BLaER1 (cell line): ENCODE data around the gene NTHL1.
"Not testable (repeated sequence)": the region's sequence is repeated elsewhere in the genome, so short reads cannot be mapped to it uniquely, and the experiment has no call there.

Experiments
- H3K27ac ChIP-seq: shearing (Covaris generic); formaldehyde crosslinking; 2 replicates; pipeline ENCODE4 v1.8.1; 2022
- H3K27me3 ChIP-seq: shearing (Covaris generic); formaldehyde crosslinking; 2 replicates; pipeline ENCODE4 v1.8.1; 2022
- H3K36me3 ChIP-seq: shearing (Covaris generic); formaldehyde crosslinking; 2 replicates; pipeline ENCODE4 v1.8.1; 2022
- H3K4me1 ChIP-seq: shearing (Covaris generic); formaldehyde crosslinking; 2 replicates; pipeline ENCODE4 v1.8.1; 2022
- H3K4me2 ChIP-seq: shearing (Covaris generic); formaldehyde crosslinking; 2 replicates; pipeline ENCODE4 v1.8.1; 2022
- H3K4me3 ChIP-seq: shearing (Covaris generic); formaldehyde crosslinking; 2 replicates; pipeline ENCODE4 v1.8.1; 2022
- H3K9ac ChIP-seq: shearing (Covaris generic); formaldehyde crosslinking; 2 replicates; pipeline ENCODE4 v1.8.1; 2022
- H3K9me3 ChIP-seq: shearing (Covaris generic); formaldehyde crosslinking; 2 replicates; pipeline ENCODE4 v1.8.1; 2022
- H4K20me1 ChIP-seq: shearing (Covaris generic); formaldehyde crosslinking; 2 replicates; pipeline ENCODE4 v1.8.1; 2022
- Cebpa-rat ChIP-seq: shearing (Covaris generic); IDR thresholded peaks from 2 replicates; pipeline ENCODE4 v1.8.1; 2022

The NTHL1 gene

GRCh38 chr16:2038382-2039231, 9.0 kb downstream of the NTHL1 start:
- peak overlapping the region; percentile 69 for H3K9ac ChIP-seq
- H3K4me2 ChIP-seq, result peak overlapping the region; percentile 94

GRCh38 chr16:2037647-2038381, 9.8 kb downstream of the NTHL1 start:
- Histone ChIP-seq H3K27ac (peak overlapping the region; percentile 78), H4K20me1 (no peaks in the 10 kb centered on the region), H3K9me3 (no peaks in the 10 kb centered on the region), H3K27me3 (no peaks in the 10 kb centered on the region), H3K4me3 (no peak overlapping the region), H3K9ac (peak overlapping the region; percentile 50), H3K36me3 (peaks cover 13% of the 10 kb centered on the region), H3K4me2 (peak overlapping the region; percentile 94), H3K4me1 (peaks cover 98% of the 10 kb centered on the region)
- no peak for TF ChIP-seq Cebpa-rat

More at GRCh38 chr16:2038382-2039231, 9.0 kb downstream of the NTHL1 start:
- no peaks in the 10 kb centered on the region for H3K9me3 ChIP-seq
- peaks cover 13% of the 10 kb centered on the region for H3K36me3 ChIP-seq
- no peak overlapping the region; the same call in 1 of the 2 replicates for H3K4me3 ChIP-seq
- no peaks in the 10 kb centered on the region for H4K20me1 ChIP-seq
- TF ChIP-seq Cebpa-rat, result no peak
- H3K4me1 ChIP-seq, result peaks cover 98% of the 10 kb centered on the region
- no peaks in the 10 kb centered on the region for H3K27me3 ChIP-seq
- peak overlapping the region; percentile 82 for H3K27ac ChIP-seq

- no peak for TF ChIP-seq Cebpa-rat
- peak overlapping the region; percentile 78 for H3K27ac ChIP-seq
- H3K4me3 ChIP-seq, result no peak overlapping the region
- H3K27me3 ChIP-seq, result no peaks in the 10 kb centered on the region
- no peaks in the 10 kb centered on the region for H4K20me1 ChIP-seq
- H3K4me1 ChIP-seq, result peaks cover 100% of the 10 kb centered on the region
- peak overlapping the region; percentile 50; the same call in 1 of the 2 replicates for H3K9ac ChIP-seq
- H3K36me3 ChIP-seq, result peaks cover 13% of the 10 kb centered on the region
- peak overlapping the region; percentile 94 for H3K4me2 ChIP-seq
- no peaks in the 10 kb centered on the region for H3K9me3 ChIP-seq
Measured at GRCh38 chr16:2037115-2037514, 10.5 kb downstream of the NTHL1 start.

GRCh38 chr16:2036200-2036966, 11.3 kb downstream of the NTHL1 start:
- Histone ChIP-seq H3K4me1 (peaks cover 100% of the 10 kb centered on the region), H3K27ac (peak overlapping the region; percentile 78), H3K27me3 (no peaks in the 10 kb centered on the region), H3K9me3 (no peaks in the 10 kb centered on the region), H3K4me2 (peak overlapping the region; percentile 94), H4K20me1 (no peaks in the 10 kb centered on the region), H3K4me3 (peak overlapping the region; percentile 24; the same call in 1 of the 2 replicates), H3K9ac (peak overlapping the region; percentile 66), H3K36me3 (peaks cover 13% of the 10 kb centered on the region)
- TF ChIP-seq Cebpa-rat, result no peak

GRCh38 chr16:2035431-2036199, 12.0 kb downstream of the NTHL1 start:
- H3K27ac ChIP-seq, result peak overlapping the region; percentile 78
- no peaks in the 10 kb centered on the region for H3K9me3 ChIP-seq
- peak overlapping the region; percentile 24; the same call in 1 of the 2 replicates for H3K4me3 ChIP-seq
- H3K4me1 ChIP-seq, result peaks cover 100% of the 10 kb centered on the region
- TF ChIP-seq Cebpa-rat, result no peak
- peak overlapping the region; percentile 94 for H3K4me2 ChIP-seq
- H3K9ac ChIP-seq, result peak overlapping the region; percentile 66
- peaks cover 13% of the 10 kb centered on the region for H3K36me3 ChIP-seq
- no peaks in the 10 kb centered on the region for H4K20me1 ChIP-seq
- no peaks in the 10 kb centered on the region for H3K27me3 ChIP-seq

- no peaks in the 10 kb centered on the region for H4K20me1 ChIP-seq
- H3K27ac ChIP-seq, result peak overlapping the region; percentile 78
- no peaks in the 10 kb centered on the region for H3K9me3 ChIP-seq
- peak overlapping the region; percentile 66 for H3K9ac ChIP-seq
- no peaks in the 10 kb centered on the region for H3K27me3 ChIP-seq
- no peak for TF ChIP-seq Cebpa-rat
- peaks cover 17% of the 10 kb centered on the region for H3K36me3 ChIP-seq
- peak overlapping the region; percentile 94 for H3K4me2 ChIP-seq
- peak overlapping the region; percentile 14; the same call in 1 of the 2 replicates for H3K4me3 ChIP-seq
- H3K4me1 ChIP-seq, result peaks cover 100% of the 10 kb centered on the region
Measured at GRCh38 chr16:2034696-2035430, 12.8 kb downstream of the NTHL1 start.

GRCh38 chr16:2033909-2034695, 13.5 kb downstream of the NTHL1 start:
- H3K4me2 ChIP-seq, result peak overlapping the region; percentile 98
- peak overlapping the region; percentile 65 for H3K4me3 ChIP-seq
- not testable (repeated sequence) for H3K9me3 ChIP-seq, H4K20me1 ChIP-seq, H3K27me3 ChIP-seq
- H3K9ac ChIP-seq, result peak overlapping the region; percentile 78
- H3K4me1 ChIP-seq, result peaks cover 94% of the 10 kb centered on the region
- peaks cover 20% of the 10 kb centered on the region for H3K36me3 ChIP-seq
- H3K27ac ChIP-seq, result peak overlapping the region; percentile 89
